GM18505 (cell line): ENCODE measurements around the gene SLC6A18.
"Not testable (repeated sequence)": the region's sequence is repeated elsewhere in the genome, so short reads cannot be mapped to it uniquely, and the experiment has no call there.

Source experiments
- ATAC-seq: cut with Tn5 transposase; IDR thresholded peaks from one replicate; pipeline ENCODE4 v1.9.1; 2021; ENCODE audit not compliant: unreplicated experiment
- POLR2A ChIP-seq: IDR thresholded peaks from 4 replicates; pipeline ENCODE4 v1.6.1; 2011; ENCODE audit warnings: borderline replicate concordance; ENCODE audit not compliant: insufficient read depth, insufficient read length; ENCODE audit errors: extremely low read depth

Gene SLC6A18

GRCh38 chr5:1285141-1285540 is 60.0 kb downstream of the SLC6A18 start:
- no peak for TF ChIP-seq POLR2A
- no peak for ATAC-seq

DNA sequence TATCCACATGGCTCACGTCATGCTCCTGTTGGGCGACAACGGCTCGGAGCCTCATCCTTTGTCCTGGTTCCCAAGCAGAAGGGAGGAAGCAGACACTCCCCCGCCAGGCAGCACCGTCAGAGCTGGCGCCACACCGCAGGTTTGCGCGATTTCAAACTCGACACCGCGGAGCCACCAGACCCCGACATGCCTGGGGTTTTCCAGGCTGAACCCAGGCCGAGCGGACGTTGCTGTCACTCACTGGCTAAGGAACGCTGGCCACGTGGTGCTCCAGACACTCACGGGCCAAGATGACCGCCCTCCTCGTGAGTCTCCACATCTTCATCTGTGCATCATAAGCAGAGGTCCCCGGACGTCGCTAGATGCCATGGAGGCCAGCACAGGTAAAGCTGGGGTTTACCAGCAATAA is 60.7 kb downstream of the SLC6A18 start:
- TF ChIP-seq POLR2A, result no peak
- no peak for ATAC-seq

GRCh38 chr5:1288439-1289335 is 63.5 kb downstream of the SLC6A18 start:
- TF ChIP-seq POLR2A, result no peak
- ATAC-seq, result no peak

- not testable (repeated sequence) for ATAC-seq
Observed at GRCh38 chr5:1289559-1289958, 64.4 kb downstream of the SLC6A18 start.

DNA sequence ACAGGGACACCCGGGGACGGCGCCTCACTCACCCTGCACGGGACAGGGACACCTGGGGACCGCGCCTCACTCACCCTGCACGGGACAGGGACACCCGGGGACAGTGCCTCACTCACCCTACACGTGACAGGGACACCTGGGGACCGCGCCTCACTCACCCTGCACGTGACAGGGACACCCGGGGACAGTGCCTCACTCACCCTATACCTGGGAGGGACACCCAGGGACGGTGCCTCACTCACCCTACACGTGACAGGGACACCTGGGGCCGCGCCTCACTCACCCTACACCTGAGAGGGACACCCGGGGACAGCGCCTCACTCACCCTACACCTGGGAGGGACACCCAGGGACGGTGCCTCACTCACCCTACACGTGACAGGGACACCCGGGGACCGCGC is 65.8 kb downstream of the SLC6A18 start:
- ATAC-seq, result not testable (repeated sequence)

DNA sequence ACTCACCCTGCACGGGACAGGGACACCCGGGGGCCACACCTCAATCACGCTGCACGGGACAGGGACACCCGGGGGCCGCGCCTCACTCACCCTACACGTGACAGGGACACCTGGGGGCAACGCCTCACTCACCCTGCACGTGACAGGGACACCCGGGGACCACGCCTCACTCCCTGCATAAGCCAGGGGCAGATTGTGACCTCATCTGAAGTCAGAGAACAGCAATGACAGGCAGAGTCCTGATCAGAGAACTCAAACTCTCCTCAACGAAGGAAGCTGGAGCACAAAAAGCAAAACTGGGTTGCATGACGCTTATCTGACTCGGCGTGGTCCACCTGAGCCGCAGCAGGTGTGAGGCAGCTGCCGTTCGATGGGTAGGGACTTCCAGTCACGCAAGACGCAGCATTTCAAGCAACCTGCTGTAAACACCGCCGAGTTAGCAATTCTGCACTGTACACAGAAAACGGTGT is 66.5 kb downstream of the SLC6A18 start:
- TF ChIP-seq POLR2A, result no peak
- ATAC-seq, result no peak

- ATAC-seq, result no peak
- no peak for TF ChIP-seq POLR2A
Observed at GRCh38 chr5:1292139-1292538, 67.0 kb downstream of the SLC6A18 start.

DNA sequence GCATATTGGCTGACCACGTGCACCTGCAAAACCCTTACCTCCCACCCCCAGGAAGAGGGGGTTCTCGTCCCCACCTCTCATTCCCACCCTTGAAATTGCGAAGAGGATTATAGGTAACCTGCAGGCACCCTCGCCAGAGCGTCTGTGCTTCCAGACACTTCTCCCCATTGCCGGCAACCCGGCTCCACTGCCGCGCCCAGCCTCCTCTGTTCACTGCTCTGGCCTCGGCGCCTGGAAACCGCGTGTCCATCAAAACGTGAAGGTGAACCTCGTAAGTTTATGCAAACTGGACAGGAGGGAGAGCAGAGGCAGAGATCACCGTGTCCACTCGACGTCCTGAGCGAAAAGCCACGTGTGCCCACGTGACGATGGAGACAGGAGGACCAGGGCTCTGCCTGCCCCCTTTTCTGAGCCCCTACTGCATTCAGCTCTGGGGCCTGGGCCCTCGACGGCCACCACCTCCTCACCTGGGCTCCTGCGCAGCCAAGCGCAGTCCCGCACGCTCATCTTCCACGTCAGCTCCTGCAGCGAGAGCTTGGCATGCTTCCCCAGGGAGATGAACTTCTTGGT is 67.8 kb downstream of the SLC6A18 start:
- ATAC-seq, result no peak
- TF ChIP-seq POLR2A, result no peak

GRCh38 chr5:1293416-1294205 is 68.4 kb downstream of the SLC6A18 start:
- no peak for TF ChIP-seq POLR2A
- no peak for ATAC-seq

DNA sequence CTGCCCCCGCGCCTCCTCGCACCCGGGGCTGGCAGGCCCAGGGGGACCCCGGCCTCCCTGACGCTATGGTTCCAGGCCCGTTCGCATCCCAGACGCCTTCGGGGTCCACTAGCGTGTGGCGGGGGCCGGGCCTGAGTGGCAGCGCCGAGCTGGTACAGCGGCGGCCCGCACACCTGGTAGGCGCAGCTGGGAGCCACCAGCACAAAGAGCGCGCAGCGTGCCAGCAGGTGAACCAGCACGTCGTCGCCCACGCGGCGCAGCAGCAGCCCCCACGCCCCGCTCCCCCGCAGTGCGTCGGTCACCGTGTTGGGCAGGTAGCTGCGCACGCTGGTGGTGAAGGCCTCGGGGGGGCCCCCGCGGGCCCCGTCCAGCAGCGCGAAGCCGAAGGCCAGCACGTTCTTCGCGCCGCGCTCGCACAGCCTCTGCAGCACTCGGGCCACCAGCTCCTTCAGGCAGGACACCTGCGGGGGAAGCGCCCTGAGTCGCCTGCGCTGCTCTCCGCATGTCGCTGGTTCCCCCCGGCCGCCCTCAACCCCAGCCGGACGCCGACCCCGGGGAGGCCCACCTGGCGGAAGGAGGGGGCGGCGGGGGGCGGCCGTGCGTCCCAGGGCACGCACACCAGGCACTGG is 69.1 kb downstream of the SLC6A18 start:
- TF ChIP-seq POLR2A, result no peak
- peak; percentile 17 for ATAC-seq

DNA sequence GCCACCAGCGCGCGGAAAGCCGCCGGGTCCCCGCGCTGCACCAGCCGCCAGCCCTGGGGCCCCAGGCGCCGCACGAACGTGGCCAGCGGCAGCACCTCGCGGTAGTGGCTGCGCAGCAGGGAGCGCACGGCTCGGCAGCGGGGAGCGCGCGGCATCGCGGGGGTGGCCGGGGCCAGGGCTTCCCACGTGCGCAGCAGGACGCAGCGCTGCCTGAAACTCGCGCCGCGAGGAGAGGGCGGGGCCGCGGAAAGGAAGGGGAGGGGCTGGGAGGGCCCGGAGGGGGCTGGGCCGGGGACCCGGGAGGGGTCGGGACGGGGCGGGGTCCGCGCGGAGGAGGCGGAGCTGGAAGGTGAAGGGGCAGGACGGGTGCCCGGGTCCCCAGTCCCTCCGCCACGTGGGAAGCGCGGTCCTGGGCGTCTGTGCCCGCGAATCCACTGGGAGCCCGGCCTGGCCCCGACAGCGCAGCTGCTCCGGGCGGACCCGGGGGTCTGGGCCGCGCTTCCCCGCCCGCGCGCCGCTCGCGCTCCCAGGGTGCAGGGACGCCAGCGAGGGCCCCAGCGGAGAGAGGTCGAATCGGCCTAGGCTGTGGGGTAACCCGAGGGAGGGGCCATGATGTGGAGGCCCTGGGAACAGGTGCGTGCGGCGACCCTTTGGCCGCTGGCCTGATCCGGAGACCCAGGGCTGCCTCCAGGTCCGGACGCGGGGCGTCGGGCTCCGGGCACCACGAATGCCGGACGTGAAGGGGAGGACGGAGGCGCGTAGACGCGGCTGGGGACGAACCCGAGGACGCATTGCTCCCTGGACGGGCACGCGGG is 69.9 kb downstream of the SLC6A18 start, which contains the start of gene TERT:
Gene TERT, minus strand, starts transcription at position 234 of the 815 bp plus-strand sequence. Its CDS starts 79 bp downstream, at position 155.
- TF ChIP-seq POLR2A, result no peak
- ATAC-seq, result peak; percentile 32

DNA sequence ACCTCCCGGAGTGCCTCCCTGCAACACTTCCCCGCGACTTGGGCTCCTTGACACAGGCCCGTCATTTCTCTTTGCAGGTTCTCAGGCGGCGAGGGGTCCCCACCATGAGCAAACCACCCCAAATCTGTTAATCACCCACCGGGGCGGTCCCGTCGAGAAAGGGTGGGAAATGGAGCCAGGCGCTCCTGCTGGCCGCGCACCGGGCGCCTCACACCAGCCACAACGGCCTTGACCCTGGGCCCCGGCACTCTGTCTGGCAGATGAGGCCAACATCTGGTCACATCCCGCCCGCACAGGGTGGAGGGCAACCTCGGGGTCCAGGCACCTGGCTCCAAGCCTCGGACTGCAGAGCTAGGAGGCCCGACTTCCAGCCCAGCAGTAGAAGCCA is 70.5 kb downstream of the SLC6A18 start:
- TF ChIP-seq POLR2A, result no peak
- ATAC-seq, result no peak
